HL-60 (cell line): Measurements from ENCODE around the gene MCU.

Experiments
- DNase-seq, 2 experiments: peaks; one replicate each; pipeline ENCODE4 v3.0.0-alpha.2; 2010 to 2020; ENCODE audit warnings: low read depth in 1 of 2, low spot score in 1 of 2
- H3K27ac ChIP-seq: fragments of 250-450 bp; sonication (Bioruptor Pico); replicated peaks from 2 replicates; pipeline ENCODE4 v1.5.1; 2020; ENCODE audit warnings: mild to moderate bottlenecking, moderate library complexity
- H3K27me3 ChIP-seq: fragments of 250-450 bp; sonication (Bioruptor Pico); 2 replicates; pipeline ENCODE4 v1.5.1; 2021; ENCODE audit warnings: mild to moderate bottlenecking, moderate library complexity; ENCODE audit not compliant: insufficient read depth, poor library complexity, severe bottlenecking
- H3K4me3 ChIP-seq: replicated peaks from 2 replicates; pipeline ENCODE4 v1.5.1; 2011; ENCODE audit warnings: mild to moderate bottlenecking, control low read depth, low read length; ENCODE audit not compliant: insufficient read depth
- GABPA ChIP-seq: IDR thresholded peaks from 2 replicates; pipeline ENCODE4 v1.6.1; 2012; ENCODE audit warnings: low read depth
- POLR2AphosphoS5 ChIP-seq: IDR thresholded peaks from 2 replicates; pipeline ENCODE4 v1.6.1; 2012; ENCODE audit warnings: low read depth
- SPI1 ChIP-seq: IDR thresholded peaks from 2 replicates; pipeline ENCODE4 v1.6.1; 2012; ENCODE audit warnings: low read depth, mild to moderate bottlenecking, borderline replicate concordance
- TF ChIP-seq, protein P1 (sequence below): IDR thresholded peaks from 2 replicates; pipeline ENCODE4 v1.6.1; 2012; ENCODE audit warnings: low read depth; ENCODE audit not compliant: insufficient replicate concordance
- TF ChIP-seq, protein P2 (sequence below): IDR thresholded peaks from one replicate; pipeline ENCODE4 v1.5.1; 2011; ENCODE audit warnings: low read length, control low read depth, inconsistent platforms; ENCODE audit not compliant: insufficient read depth

MCU gene

DNA sequence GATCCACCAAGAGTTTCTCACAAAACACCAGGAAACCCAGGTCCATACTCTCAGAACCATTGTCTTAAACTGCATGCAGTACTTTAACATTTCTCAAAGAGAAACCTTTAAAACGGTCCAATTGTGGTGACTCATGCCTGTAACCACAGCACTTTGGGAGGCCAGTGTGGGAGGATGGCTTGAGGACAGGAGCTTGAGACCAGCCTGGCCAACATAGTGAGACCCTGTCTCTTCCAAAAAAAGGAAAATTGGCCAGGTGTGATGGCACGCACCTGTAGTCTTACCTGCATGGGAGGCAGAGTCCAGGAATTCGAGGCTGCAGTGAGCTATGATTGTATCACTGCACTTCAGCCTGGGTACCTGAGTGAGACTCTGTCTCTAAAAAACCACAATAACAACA is 104.1 kb downstream of the MCU start:
- TF ChIP-seq, protein P1, sequence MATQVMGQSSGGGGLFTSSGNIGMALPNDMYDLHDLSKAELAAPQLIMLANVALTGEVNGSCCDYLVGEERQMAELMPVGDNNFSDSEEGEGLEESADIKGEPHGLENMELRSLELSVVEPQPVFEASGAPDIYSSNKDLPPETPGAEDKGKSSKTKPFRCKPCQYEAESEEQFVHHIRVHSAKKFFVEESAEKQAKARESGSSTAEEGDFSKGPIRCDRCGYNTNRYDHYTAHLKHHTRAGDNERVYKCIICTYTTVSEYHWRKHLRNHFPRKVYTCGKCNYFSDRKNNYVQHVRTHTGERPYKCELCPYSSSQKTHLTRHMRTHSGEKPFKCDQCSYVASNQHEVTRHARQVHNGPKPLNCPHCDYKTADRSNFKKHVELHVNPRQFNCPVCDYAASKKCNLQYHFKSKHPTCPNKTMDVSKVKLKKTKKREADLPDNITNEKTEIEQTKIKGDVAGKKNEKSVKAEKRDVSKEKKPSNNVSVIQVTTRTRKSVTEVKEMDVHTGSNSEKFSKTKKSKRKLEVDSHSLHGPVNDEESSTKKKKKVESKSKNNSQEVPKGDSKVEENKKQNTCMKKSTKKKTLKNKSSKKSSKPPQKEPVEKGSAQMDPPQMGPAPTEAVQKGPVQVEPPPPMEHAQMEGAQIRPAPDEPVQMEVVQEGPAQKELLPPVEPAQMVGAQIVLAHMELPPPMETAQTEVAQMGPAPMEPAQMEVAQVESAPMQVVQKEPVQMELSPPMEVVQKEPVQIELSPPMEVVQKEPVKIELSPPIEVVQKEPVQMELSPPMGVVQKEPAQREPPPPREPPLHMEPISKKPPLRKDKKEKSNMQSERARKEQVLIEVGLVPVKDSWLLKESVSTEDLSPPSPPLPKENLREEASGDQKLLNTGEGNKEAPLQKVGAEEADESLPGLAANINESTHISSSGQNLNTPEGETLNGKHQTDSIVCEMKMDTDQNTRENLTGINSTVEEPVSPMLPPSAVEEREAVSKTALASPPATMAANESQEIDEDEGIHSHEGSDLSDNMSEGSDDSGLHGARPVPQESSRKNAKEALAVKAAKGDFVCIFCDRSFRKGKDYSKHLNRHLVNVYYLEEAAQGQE: no peak
- TF ChIP-seq, protein P2, sequence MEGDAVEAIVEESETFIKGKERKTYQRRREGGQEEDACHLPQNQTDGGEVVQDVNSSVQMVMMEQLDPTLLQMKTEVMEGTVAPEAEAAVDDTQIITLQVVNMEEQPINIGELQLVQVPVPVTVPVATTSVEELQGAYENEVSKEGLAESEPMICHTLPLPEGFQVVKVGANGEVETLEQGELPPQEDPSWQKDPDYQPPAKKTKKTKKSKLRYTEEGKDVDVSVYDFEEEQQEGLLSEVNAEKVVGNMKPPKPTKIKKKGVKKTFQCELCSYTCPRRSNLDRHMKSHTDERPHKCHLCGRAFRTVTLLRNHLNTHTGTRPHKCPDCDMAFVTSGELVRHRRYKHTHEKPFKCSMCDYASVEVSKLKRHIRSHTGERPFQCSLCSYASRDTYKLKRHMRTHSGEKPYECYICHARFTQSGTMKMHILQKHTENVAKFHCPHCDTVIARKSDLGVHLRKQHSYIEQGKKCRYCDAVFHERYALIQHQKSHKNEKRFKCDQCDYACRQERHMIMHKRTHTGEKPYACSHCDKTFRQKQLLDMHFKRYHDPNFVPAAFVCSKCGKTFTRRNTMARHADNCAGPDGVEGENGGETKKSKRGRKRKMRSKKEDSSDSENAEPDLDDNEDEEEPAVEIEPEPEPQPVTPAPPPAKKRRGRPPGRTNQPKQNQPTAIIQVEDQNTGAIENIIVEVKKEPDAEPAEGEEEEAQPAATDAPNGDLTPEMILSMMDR: no peak
- TF ChIP-seq POLR2AphosphoS5 (no peak), GABPA (no peak), SPI1 (no peak)
- H3K4me3 ChIP-seq: no peak overlapping the region
- H3K27ac ChIP-seq: no peak overlapping the region
- no peak for DNase-seq
- H3K27me3 ChIP-seq: no peaks in the 10 kb centered on the region

DNA sequence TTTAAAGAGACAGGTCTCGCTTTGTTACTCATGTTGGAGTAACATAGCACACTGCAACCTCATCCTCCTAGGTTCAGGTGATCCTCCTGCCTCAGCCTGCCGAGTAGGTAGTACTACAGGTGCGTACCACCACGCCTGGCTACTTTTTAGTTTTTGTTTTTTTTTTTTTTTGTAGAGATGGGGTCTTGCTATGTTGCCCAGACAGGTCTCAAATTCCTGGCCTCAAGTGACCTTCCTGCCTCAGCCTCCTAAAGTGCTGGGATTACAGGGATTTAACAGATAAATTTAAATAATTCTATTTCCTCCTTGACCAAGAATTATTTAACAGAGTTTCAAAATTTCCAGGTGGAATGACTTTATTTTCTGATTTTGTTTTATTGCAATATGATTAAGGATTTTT is 104.6 kb downstream of the MCU start:
- no peak for TF ChIP-seq GABPA
- TF ChIP-seq, protein P2: no peak
- no peak for TF ChIP-seq POLR2AphosphoS5
- TF ChIP-seq, protein P1: no peak
- no peak for TF ChIP-seq SPI1
- Histone ChIP-seq H3K4me3 (no peak overlapping the region), H3K27me3 (no peaks in the 10 kb centered on the region), H3K27ac (no peak overlapping the region)
- DNase-seq: no peak

DNA sequence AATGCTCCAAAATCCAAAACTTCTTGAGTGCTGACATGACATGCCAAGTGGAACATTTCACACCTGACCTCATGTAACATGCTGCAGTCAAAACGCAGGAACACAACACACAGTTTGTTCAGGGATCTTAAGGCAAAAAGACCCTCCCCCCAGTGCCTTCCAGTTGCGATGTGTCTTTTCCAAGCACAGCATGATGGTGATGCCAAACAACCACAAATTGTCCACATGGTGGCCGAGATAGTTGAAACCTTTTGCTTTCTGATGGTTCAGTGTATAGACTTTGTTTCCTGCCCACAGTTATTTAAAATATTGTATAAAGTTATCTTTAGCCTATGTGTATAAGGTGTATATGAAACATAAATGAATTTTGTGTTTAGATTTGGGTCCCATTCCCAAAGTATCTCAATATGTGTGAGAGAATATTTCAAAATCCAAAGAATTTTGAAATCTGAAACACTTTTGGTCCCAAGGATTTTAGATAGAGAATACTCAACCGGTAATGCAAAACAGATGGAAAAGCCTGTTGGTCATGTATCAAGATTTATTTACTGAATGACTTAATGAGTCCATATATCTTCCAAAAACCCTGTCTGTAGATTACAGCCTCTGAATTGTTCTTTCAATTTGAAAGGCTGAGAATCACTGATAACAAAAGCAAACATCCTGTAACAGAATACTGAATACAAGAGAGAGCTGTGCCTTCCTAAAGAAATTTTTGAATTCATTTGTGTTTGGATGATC is 108.2 kb downstream of the MCU start:
- DNase-seq: no peak
- no peak overlapping the region for H3K27ac ChIP-seq

More for the DNA sequence above, 108.2 kb downstream of the MCU start:
- TF ChIP-seq POLR2AphosphoS5 (no peak), GABPA (no peak), SPI1 (no peak)
- TF ChIP-seq, protein P2: no peak
- TF ChIP-seq, protein P1: no peak
- Histone ChIP-seq H3K27me3 (no peaks in the 10 kb centered on the region), H3K4me3 (no peak overlapping the region)
